DOHH2 (cell line): ENCODE results near the gene DIP2C.
"Not testable (repeated sequence)": the region's sequence is repeated elsewhere in the genome, so short reads cannot be mapped to it uniquely, and the experiment has no call there.

Experiments
- H3F3A ChIP-seq: fragments of 200-600 bp; sonication (generic), shearing (Covaris generic); 2 replicates; pipeline ENCODE4 v1.6.0; 2016; ENCODE audit warnings: antibody characterized with exemption, mild to moderate bottlenecking; ENCODE audit not compliant: control insufficient read depth, insufficient read depth
- H3K27ac ChIP-seq: fragments of 200-600 bp; sonication (generic); 2 replicates; pipeline ENCODE4 v1.5.1; 2014; ENCODE audit warnings: low read depth, mild to moderate bottlenecking, low read length, moderate library complexity
- H3K27me3 ChIP-seq: fragments of 200-600 bp; sonication (generic); 2 replicates; pipeline ENCODE4 v1.6.1; 2014; ENCODE audit warnings: mild to moderate bottlenecking, low read length, mixed read lengths; ENCODE audit not compliant: control insufficient read depth
- H3K36me3 ChIP-seq: fragments of 200-600 bp; sonication (generic); 2 replicates; pipeline ENCODE4 v1.6.1; 2014; ENCODE audit warnings: mild to moderate bottlenecking, low read length, moderate library complexity, mixed read lengths; ENCODE audit not compliant: control insufficient read depth
- H3K4me1 ChIP-seq: fragments of 200-600 bp; sonication (generic); 2 replicates; pipeline ENCODE4 v1.6.1; 2014; ENCODE audit warnings: mild to moderate bottlenecking, low read length, mixed read lengths; ENCODE audit not compliant: control insufficient read depth
- H3K4me2 ChIP-seq: fragments of 200-600 bp; sonication (generic); 2 replicates; pipeline ENCODE4 v1.6.0; 2014; ENCODE audit warnings: mild to moderate bottlenecking, low read length, moderate library complexity
- H3K4me3 ChIP-seq: fragments of 200-600 bp; sonication (generic); 2 replicates; pipeline ENCODE4 v1.5.1; 2014; ENCODE audit warnings: mild to moderate bottlenecking, low read length, mixed read lengths
- H3K79me2 ChIP-seq: fragments of 200-600 bp; sonication (generic); 2 replicates; pipeline ENCODE4 v1.6.1; 2014; ENCODE audit warnings: mild to moderate bottlenecking, low read length, mixed read lengths; ENCODE audit not compliant: control insufficient read depth
- H3K9me2 ChIP-seq: fragments of 200-600 bp; sonication (generic); replicated peaks from 2 replicates; pipeline ENCODE4 v1.6.1; 2014; ENCODE audit warnings: mild to moderate bottlenecking, low read length, mixed read lengths; ENCODE audit not compliant: control insufficient read depth
- H3K9me3 ChIP-seq: fragments of 200-600 bp; sonication (generic); 2 replicates; pipeline ENCODE4 v1.6.1; 2014; ENCODE audit warnings: antibody characterized with exemption, low read length, mixed read lengths; ENCODE audit not compliant: control insufficient read depth, insufficient read depth
- H4K20me1 ChIP-seq: fragments of 200-600 bp; sonication (generic); 2 replicates; pipeline ENCODE4 v1.6.0; 2014; ENCODE audit warnings: low read depth, mild to moderate bottlenecking, antibody characterized with exemption, low read length, moderate library complexity; ENCODE audit not compliant: control insufficient read depth, insufficient read depth
- CTCF ChIP-seq: fragments of 200-600 bp; sonication (generic); IDR thresholded peaks from one replicate; pipeline ENCODE4 v1.5.1; 2014; ENCODE audit warnings: antibody characterized with exemption, mild to moderate bottlenecking, low read depth, low read length; ENCODE audit not compliant: poor library complexity, severe bottlenecking
- EZH2phosphoT487 ChIP-seq: fragments of 200-600 bp; sonication (generic); IDR thresholded peaks from 2 replicates; pipeline ENCODE4 v1.6.1; 2017; ENCODE audit warnings: borderline replicate concordance, mild to moderate bottlenecking, antibody characterized with exemption, low read length, moderate library complexity, mixed read lengths

Gene DIP2C

GRCh38 chr10:395665-396064 lies 293.8 kb downstream of the DIP2C start:
- Histone ChIP-seq H3K36me3 (peaks cover 16% of the 10 kb centered on the region), H3K4me3 (no peak overlapping the region), H3K9me3 (no peaks in the 10 kb centered on the region), H3K9me2 (no peaks in the 10 kb centered on the region), H3K4me2 (no peak overlapping the region), H3K79me2 (no peaks in the 10 kb centered on the region), H3F3A (no peaks in the 10 kb centered on the region), H3K4me1 (peaks cover 33% of the 10 kb centered on the region), H3K27me3 (no peaks in the 10 kb centered on the region), H3K27ac (no peak overlapping the region), H4K20me1 (no peaks in the 10 kb centered on the region)
- TF ChIP-seq CTCF (no peak), EZH2phosphoT487 (no peak)

- H3K4me3 ChIP-seq, H3K9me3 ChIP-seq, H3F3A ChIP-seq, H3K27ac ChIP-seq, H3K4me2 ChIP-seq, H4K20me1 ChIP-seq, H3K9me2 ChIP-seq, H3K79me2 ChIP-seq, H3K27me3 ChIP-seq: not testable (repeated sequence)
- H3K4me1 ChIP-seq = peaks cover 33% of the 10 kb centered on the region
- H3K36me3 ChIP-seq = peaks cover 27% of the 10 kb centered on the region
Measured at GRCh38 chr10:394439-395101, 294.9 kb downstream of the DIP2C start.

GRCh38 chr10:393787-394438 lies 295.6 kb downstream of the DIP2C start:
- Histone ChIP-seq H3K4me1 (peaks cover 33% of the 10 kb centered on the region), H3K36me3 (peaks cover 29% of the 10 kb centered on the region), H3K9me3 (no peaks in the 10 kb centered on the region), H3K9me2 (no peaks in the 10 kb centered on the region), H4K20me1 (no peaks in the 10 kb centered on the region), H3K4me3 (no peak overlapping the region), H3K27ac (no peak overlapping the region), H3F3A (no peaks in the 10 kb centered on the region), H3K4me2 (no peak overlapping the region), H3K79me2 (no peaks in the 10 kb centered on the region), H3K27me3 (no peaks in the 10 kb centered on the region)
- TF ChIP-seq CTCF (no peak), EZH2phosphoT487 (no peak)

- Histone ChIP-seq H3K27me3 (no peaks in the 10 kb centered on the region), H4K20me1 (no peaks in the 10 kb centered on the region), H3K4me2 (no peak overlapping the region), H3K4me3 (no peak overlapping the region), H3K79me2 (no peaks in the 10 kb centered on the region), H3K36me3 (peaks cover 29% of the 10 kb centered on the region), H3K27ac (no peak overlapping the region), H3K9me2 (no peaks in the 10 kb centered on the region), H3F3A (no peaks in the 10 kb centered on the region), H3K9me3 (no peaks in the 10 kb centered on the region), H3K4me1 (peaks cover 36% of the 10 kb centered on the region)
- no peak for TF ChIP-seq EZH2phosphoT487
- no peak for TF ChIP-seq CTCF
Measured at GRCh38 chr10:393106-393745, 296.2 kb downstream of the DIP2C start.
